NCI-H2227 (cell line): ENCODE measurements around the gene FLNB.
A peak's percentile ranks its signal among the peaks of the same experiment; 100 is the strongest.
"Not testable (repeated sequence)": the region's sequence is repeated elsewhere in the genome, so short reads cannot be mapped to it uniquely, and the experiment has no call there.

Experiments used
- DNase-seq: peaks from one replicate; lab custom pipeline; 2025; ENCODE audit not compliant: unreplicated experiment; lab: John Stamatoyannopoulos, UW

Gene FLNB

DNA sequence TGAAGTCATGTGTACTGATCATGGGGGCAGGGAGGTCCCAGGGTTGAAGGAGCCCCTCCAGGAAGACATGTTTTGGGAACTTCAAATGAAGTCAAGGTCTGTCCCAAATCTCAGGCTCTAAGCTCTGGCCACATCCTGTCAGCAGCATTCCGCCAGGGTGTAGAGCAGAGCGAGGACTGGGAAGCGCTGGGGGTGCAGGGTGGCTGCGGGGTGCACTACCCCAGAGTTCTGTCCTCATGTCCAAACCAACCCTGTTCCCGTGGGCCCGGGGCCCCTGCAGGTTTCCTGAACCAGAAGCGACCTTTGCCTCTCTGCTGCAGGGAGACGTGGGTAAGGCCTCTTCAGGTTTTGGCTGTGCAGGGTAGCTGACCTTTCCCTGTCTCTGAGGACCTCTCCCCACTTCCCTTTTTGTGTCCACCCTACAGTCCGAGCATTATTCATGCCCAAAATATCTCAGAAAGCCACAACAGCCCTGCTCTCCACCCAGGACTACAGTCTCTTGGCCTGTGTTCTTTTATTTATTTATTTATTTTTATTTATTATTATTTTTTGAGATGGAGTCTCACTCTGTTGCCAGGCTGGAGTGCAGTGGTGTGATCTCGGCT is 26.6 kb upstream of the FLNB start:
- no peak for DNase-seq

DNA sequence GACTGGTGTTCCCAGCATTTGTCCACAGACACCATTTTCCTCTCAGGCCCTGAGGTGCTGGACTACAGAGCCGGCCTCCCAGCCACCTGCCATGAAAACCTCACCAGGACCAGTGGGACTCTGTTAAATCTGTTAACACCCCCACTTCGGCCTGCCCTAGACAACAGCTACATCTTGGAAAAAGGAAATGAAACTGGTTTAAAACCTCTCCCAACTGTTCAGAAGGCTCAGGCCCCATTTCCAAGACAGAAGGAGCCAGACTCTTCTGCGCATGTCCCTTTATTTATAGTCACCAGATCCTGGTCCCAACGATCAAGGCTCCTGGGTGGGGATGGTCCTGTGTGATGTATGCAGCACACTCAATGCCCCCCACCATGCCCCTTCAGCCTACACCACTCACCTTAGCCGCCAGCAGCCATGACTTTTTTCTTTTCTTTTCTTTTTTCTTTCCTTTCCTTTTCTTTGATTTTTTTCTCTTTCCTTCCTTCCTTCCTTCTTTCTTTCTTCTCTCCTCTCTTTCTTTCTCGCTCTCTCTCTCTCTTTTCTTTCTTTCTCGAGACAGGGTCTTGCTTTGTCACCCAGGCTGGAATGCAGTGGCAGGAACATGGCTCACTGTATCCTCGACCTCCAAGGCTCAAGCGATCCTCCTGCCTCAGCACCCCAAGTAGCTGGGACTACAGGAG is 25.5 kb upstream of the FLNB start:
- DNase-seq = no peak

DNA sequence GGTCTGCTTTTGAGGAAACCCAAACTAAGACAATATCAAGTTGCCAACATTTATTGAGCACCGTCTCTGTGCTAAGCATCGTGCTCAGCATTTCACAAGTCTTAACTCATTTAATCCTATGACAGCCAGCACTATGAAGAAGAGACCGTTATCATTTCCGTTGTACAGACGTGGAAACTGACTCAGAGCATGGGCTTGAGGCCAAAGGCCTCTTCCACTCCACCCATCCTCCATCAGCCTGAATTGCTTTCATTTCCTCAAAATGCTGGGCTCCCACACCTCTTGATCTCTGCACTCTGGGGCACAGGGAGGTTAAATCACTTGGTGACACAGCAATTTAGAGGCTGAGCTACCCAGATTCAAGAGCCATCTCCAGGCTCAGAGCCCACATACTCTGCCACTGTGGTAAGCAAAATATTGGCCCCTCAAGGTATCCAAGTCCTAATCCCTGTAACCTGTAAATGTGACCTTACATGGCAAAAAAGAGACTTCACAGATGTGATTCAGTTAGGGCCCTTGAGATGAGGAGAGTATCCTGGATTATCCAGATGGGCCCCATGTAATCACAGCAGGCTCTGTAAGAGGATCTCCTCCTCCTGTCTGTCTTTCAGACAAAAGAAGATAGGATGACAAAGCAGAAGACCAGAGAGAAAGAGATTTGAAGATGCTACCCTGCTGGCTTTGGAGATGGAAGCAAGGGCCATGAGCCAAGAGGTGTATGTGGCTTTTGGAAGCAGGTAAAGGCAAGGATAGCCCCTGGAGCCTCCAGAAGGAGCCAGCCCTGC is 24.3 kb upstream of the FLNB start:
- peak; percentile 7 for DNase-seq

DNA sequence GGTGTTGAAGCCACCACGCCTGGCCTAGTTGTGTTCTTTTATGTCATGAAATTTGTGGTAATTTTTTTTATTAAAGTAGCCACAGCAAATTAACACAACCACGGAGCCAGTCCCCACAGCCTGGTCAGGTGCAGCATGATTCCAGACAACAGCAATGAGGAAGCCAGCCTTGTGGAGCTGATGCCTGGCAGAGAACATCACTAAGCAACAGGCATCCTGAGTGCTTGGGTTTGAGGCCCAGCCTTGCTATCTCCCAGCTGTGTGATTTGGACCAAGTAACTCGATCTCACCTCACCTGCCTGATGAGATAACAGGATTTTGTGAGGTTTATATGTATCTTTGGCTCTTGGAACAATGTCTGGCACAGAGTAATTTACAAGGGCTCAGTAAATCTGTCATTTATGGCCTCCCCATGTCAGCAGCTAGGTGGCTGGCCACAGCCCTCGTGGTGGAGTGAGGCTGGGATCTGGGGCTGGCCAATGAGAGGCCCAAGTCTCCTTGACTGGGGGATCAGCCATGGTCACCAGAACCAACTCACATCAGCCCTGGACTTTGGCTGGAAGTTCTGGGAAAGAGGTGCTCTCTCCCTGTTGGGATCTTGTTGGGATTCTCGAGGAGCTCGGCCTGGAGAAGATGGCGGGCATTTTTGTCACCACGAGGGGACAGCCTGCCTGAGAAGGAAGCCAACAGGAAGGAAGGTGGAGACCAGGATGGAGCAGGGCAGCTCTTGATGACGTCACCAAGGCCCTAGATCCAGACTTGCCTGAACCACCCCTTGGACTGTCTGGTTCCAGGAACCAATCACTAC is 22.8 kb upstream of the FLNB start:
- no peak for DNase-seq

DNA sequence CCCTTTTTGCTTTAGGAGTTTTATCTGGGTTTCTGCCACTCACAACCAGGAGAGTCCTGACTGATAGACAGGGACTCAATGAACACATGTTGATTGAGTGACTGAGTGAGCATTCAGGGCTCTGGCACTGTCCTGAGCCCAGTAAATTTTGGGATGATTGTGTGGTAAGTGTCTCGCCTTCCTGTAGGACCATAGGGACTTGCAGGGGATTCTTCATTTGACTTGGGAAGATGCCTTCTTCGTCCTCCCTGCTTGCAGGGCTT is 22.3 kb upstream of the FLNB start:
- no peak for DNase-seq

DNA sequence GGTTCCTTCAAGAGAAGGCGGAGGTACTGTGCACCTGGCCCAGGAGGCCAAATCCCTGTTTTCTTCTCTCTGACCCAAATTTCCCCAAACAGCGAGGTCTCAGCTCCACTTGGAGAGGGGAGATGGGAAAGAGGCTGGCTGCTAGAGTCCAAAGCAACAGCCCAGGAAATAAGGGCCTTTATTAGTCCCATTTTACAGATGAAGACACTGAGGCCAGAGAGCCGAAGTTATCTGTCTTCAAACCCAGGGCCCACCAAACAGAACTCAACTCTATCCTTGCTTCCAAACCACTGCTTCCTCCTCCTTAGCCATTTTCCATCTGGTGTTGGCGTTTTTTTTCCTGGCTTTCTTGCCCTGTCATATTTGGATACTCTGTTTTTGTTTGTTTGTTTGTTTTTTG is 22.0 kb upstream of the FLNB start:
- no peak for DNase-seq

DNA sequence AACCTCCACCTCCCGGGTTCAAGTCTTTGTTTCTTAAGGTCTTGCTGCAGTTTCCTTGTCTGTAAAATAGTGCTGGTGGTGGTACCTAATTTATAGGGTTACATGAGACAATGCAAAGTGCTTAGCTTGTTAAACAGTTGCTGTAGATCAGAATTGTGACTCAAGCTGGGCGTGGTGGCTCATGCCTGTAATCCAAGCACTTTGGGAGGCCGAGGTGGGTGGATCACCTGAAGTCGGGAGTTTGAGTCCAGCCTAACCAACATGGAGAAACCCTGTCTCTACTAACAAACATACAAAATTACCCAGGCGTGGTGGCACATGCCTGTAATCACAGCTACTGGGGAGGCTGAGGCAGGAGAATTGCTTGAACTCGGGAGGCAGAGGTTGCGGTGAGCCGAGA is 19.0 kb upstream of the FLNB start:
- DNase-seq = not testable (repeated sequence)

DNA sequence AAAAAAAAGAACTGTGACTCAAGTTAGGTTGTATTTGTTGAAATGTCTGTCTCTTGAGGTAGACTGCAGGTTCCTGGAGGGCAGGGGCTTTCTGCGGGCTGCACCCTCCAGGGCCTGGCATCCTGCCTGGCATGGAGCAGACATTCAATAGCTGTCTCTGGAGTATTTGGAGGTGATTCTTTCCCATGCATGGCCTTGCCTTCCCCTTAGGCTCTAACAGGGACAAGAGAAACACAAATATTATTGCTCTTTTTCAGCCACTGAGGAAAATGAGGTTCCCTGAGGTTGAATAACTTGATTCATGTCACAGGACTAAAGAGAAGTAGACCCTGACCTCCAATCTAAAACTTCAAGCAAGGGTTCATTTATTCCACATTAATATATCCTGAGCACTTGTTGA is 18.6 kb upstream of the FLNB start:
- no peak for DNase-seq

DNA sequence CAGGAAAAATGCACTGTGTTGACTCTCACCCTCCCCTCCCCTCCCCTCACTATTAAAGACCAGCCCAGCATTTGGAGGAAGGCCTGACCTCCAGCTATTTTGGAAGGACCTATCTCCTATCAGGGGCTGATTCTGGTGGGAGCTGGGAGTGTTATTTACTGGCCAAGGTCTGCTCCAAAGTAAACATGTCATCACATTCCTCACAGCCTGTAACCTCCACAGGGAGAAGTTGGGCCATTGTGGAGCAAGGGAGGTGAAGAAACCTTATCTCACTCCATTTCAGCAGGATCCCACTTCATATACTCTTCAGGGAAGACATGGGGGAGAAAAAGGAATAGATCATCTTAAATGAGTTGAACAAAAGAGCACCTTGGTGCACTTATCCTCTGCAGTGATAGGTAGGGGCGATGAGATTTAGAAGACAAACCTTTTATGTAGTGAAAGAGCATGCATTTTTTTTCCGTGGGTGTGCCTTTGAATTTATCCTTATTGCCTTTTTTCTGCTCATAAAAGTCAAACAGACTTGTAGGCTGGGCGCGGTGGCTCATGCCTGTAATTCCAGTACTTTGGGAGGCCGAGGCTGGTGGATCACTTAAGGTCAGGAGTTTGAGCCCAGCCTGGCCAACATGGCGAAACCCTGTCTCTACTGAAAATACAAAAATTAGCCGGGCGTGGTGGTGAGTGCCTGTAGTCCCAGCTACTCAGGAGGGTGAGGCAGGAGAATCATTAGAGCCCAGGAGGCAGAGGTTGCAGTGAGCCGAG is 15.6 kb upstream of the FLNB start:
- no peak for DNase-seq

DNA sequence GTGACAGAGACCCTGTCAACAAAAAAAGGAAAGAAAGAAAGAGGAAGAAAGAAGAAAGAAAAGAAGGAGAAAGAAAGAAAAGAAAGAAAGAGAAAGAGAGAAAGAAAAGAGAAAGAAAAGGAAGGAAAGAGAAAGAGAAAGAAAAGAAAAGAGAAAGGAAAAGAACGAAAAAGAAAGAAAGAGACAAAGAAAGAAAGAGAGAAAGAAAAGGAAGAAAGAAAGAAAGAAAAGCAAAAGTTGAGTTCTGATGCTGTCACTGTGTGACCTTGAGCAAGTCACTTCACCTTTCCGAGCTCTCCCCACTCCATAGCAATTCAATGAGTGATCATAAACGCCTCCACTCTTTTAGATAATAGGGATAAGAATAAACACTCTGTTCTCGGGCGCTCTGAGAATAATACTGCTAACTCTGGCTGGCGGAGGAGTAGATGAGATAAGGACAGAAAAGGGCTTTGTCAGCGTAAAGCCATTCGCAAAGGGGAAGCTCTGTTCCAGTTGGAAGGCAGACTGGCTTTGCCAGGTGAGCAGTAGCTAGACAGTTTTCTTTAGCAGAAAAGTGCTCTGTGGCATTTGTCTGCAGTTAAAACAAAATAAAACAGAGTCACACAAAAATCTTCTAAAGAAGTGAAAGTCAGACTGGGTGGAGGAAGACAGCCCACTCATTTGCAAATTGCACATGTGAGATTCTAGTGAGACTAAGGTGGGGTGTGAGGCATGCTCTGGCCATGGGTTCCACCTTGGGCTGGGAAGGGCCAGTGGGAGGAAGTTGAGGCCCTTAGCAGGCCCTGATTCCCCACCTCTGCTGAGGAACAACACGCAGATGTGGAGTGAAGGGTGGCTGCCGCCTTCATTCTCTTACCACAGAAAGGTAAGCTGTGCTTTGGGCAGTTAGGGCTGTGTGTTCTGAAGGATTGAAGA is 9.6 kb upstream of the FLNB start:
- DNase-seq = peak; percentile 15

DNA sequence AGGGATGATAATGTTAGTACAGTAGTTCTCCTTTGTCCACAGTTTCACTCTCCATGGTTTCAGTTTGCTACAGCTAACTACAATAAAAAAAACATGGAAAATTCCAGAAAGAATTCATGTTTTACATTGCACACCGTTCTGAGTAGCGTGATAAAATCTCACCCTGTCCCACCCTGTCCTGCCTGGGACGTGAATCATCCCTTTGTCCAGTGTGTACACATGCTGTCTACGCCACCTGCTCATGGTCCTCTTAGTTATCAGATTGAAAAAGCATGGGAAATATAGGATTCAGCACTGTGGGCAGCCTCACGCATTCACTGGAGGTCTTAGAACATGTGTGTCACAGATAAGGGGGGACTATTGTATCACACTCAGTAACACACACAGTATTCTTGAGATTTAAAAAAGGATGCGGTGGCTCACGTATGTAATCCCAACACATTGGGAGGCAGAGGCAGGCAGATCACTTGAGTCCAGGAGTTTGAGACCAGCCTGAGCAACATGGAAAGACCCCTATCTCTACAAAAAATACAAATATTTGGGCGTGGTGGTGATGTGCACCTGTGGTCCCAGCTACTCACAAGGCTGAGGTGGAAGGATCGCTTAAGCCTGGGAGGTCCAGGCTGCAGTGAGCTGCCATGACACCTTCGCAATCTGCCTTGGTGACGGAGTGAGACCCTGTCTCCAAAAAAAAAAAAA is 8.7 kb upstream of the FLNB start:
- DNase-seq = no peak

DNA sequence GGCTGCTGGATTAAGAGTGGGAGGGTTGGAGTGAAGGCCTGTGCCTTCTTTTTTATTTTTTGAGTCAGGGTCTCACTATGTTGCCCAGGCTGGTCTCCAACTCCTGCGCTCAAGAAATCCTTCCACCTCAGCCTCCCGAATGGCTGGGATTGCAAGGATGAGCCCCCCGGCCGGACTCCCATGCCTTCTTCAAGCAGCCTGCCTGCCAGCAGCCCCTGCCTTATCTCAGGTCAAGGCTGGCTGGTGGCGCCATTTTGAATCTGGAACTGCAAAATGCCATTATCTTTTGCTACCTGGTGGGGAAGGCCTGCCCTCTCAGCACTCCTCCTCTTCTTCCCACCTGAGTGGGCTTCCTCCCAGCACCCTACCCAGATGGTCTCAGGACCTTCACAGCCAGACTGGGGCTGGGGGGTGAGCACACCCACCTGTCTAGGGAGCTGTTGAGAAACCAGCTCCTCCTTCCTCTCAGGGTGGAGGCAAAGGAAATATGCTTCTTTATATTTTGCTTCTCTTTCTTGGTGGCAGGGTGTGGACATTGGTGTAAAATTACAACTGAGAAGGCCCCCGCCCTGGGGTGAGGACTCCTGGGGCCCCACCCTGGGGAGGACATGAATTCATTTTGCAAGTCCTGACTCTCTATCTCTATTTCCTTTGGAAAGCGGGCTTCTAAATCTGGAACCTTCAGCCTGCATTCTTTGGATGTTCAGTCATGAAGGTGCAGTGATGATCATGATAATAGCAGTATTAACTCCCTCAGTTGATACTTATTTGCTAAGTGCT is 7.7 kb upstream of the FLNB start:
- DNase-seq = no peak

DNA sequence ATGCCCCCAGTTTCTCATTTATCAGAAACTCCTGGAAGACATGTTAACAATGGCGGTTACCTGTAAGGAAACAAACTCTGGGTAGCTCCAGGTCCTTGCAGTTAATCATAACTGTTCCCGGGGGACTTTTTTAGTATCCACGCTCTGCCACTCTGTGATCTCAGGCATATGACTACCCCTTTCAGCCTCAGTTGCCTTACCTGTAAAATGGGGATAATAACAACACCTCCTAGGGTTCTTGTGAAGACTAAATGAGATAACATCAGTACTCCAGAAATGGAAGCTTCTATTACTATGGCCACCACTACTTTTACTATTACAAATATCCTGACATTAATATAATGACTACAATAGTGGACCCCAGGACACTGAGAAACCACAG is 7.1 kb upstream of the FLNB start:
- no peak for DNase-seq

DNA sequence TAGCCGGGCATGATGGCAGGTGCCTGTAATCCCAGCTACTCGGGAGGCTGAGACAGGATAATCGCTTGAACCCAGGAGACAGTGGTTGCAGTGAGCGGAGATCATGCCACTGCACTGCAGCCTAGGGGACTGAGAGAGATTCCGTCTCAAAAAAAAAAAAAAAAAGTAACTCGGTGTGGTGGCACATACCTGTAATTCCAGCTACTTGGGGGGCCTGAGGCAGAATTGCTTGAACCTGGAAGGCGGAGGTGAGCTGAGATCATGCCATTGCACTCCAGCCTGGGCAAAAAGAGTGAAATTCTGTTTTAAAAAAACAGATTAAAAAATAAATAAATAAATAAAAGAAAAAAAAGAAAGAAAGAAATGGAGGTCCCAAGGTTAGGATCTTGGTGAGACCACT is 6.2 kb upstream of the FLNB start:
- no peak for DNase-seq

DNA sequence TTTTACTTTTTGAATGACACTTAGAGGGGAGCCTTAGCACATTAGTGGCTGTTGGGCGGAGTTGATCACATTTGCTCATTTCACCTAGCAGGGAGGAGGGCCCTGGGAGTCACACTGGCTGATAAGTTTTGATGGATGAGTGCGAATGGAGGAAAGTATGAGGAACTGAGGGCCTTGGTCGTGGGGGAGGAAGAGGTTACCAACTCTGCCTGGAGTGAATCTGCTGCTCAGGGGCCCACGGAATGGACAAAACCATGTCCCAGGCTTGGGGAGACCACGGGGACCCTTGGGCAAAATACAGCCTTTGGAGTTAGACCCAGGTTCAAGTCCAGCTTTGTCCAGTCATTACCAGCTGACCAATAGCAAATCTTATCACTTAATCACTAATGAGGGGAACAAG is 5.1 kb upstream of the FLNB start:
- DNase-seq = no peak

DNA sequence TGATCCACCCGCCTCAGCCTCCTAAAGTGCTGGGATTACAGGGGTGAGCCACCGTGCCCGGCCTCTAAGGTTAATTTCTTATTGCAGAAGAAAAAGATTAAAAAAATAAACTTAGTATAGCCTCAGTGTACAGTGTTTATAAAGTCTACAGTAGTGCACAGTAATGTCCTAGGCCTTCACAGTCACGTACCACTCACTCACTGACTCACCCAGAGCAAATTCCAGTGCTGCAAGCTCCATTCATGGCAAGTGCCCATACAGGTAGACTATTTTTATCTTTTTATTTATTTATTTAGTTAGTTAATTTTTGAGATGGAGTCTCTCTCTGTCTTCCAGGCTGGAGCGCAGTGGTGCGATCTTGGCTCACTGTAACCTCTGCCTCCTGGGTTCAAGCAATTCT is 3.2 kb upstream of the FLNB start:
- DNase-seq = no peak

DNA sequence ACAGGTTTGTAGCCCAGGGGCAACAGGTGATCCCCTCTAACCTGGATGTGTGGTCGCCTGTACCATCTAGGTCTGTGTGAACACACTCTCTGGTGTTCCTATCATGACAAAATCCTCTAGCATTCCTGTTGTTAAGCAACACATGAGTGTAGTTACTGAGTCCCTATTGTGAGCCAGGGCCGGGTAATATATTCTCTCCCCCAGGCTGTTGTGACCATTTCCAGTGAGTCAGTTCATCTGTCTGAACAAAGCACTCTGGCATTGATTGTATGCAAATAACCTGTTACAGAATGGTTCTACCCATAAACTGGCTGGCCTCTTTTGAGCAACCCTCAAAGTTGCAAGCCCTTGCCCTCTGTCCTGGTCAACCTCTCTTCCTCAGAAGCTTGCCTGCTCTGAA is 2.6 kb upstream of the FLNB start:
- no peak for DNase-seq

DNA sequence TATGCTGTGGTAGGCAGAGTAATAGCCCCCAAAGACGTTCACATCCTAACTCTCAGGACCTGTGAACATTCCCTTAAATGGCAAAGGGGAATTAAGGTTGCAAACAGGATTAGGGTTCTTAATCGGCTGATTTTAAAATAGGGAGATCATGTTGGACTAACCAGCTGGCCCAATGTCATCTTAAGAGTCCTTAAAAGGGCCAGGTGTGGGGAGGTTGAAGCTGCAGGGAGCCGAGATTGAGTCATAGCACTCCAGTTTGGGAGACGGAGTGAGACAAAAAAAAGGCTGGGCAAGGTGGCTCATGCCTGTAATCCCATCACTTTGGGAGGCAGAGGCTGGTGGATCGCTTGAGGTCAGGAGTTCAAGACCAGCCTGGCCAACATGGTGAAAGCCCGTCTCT is 1.6 kb upstream of the FLNB start:
- no peak for DNase-seq
